Activated T-helper 2 cell treated with anti-CD3 and anti-CD28 coated beads, Interferon-gamma antibody, Interleukin-2, Interleukin-4, amounts not matched to agents 10 μg/mL and 5 μg/mL and 100 μg/mL, durations not matched to agents 14 hours and 24 hours and 36 hours (primary cell): ENCODE measurements around the gene ZG16B. TPM values are rescaled to one million over a fixed set of nuclear protein-coding genes. Genes with fewer than 3 reads are reported as not detected.

Source experiments
- DNase-seq: peaks from one replicate; pipeline ENCODE4 v3.0.0; 2021; ENCODE audit warnings: low spot score
- H3K27ac Mint-ChIP-seq: one replicate; pipeline ENCODE4 v1.8.0; 2021; ENCODE audit warnings: mixed read lengths
- H3K27me3 Mint-ChIP-seq: one replicate; pipeline ENCODE4 v1.8.0; 2021; ENCODE audit warnings: low read depth, mixed read lengths
- H3K36me3 Mint-ChIP-seq: one replicate; pipeline ENCODE4 v1.8.0; 2021; ENCODE audit warnings: low read depth, mixed read lengths
- H3K4me1 Mint-ChIP-seq: one replicate; pipeline ENCODE4 v1.8.0; 2021; ENCODE audit warnings: low read depth, mixed read lengths
- H3K4me3 Mint-ChIP-seq: one replicate; pipeline ENCODE4 v1.8.0; 2021; ENCODE audit warnings: low read depth, mild to moderate bottlenecking, moderate library complexity, mixed read lengths
- H3K9me3 Mint-ChIP-seq: one replicate; pipeline ENCODE4 v1.8.0; 2021; ENCODE audit warnings: mixed read lengths
- intact Hi-C: fragments of 100-400 bp; cut with micrococcal nuclease; formaldehyde crosslinking; loops from one replicate; pipeline ENCODE4 v1.15.1; 2023
- total RNA-seq: library from RNA; stranded (reverse); gene quantifications from 2 replicates; pipeline ENCODE4 v1.2.3, GENCODE V29; 2022

Gene ZG16B
- total RNA-seq, 1 donor from 2014 or later = 7.7 TPM

GRCh38 chr16:2835638-2836493 lies 5.8 kb downstream of the ZG16B start:
- Mint-ChIP-seq H3K27ac (no peak overlapping the region), H3K4me1 (peaks cover 8% of the 10 kb centered on the region), H3K36me3 (no peaks in the 10 kb centered on the region), H3K27me3 (peaks cover 5% of the 10 kb centered on the region), H3K9me3 (no peaks in the 10 kb centered on the region), H3K4me3 (no peak overlapping the region)
- DNase-seq = no peak
- intact Hi-C loops = no loop called here

DNA sequence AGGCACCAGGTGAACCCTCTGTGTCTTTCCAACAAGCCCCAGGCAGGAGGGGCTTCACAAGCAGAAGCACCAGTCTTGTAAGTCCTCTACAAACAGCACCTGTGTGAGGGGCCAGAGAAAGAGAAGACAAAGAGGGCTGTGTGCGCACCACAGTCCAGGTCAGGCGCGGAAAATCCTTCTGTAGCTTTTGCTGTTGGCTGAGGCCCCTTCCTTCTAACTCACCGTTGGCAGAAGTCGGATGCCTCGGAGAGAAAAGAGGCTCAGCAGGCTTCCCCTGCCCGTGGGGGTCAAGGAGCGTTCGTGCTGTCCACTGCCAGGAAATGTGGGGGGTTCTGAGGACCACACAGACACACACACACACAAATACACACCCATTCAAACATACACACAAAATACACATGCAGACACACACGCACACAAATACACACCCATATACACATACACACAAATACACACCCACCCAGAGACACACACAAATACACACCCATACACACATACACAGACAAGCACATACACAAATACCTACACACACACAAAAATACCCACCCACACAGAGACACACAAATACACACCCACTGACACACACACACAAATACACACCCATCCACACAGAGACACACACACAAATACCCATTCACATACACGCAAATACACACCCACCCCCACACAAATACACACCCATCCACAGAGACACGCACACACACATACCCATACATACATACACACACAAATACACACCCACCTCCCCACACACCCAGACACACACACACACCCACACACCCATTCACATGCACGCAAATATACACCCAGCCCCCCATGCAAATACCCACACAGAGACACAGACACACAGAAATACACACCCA lies 6.8 kb downstream of the ZG16B start:
- no peak overlapping the region for H3K27ac Mint-ChIP-seq
- H3K36me3 Mint-ChIP-seq = no peaks in the 10 kb centered on the region
- DNase-seq = no peak
- no peak overlapping the region for H3K4me3 Mint-ChIP-seq
- H3K4me1 Mint-ChIP-seq = peaks cover 10% of the 10 kb centered on the region
- intact Hi-C loops = no loop called here
- no peaks in the 10 kb centered on the region for H3K9me3 Mint-ChIP-seq
- H3K27me3 Mint-ChIP-seq = peaks cover 5% of the 10 kb centered on the region

GRCh38 chr16:2838928-2839327 lies 8.8 kb downstream of the ZG16B start:
- no peaks in the 10 kb centered on the region for H3K36me3 Mint-ChIP-seq
- H3K4me1 Mint-ChIP-seq = peaks cover 20% of the 10 kb centered on the region
- intact Hi-C loops = loop anchor here (1.0 kb wide), 1 partner anchor 29 kb away; no protein-coding TSS in a partner anchor
- H3K4me3 Mint-ChIP-seq = no peak overlapping the region
- peaks cover 3% of the 10 kb centered on the region for H3K9me3 Mint-ChIP-seq
- DNase-seq = peak; percentile 48
- no peak overlapping the region for H3K27ac Mint-ChIP-seq
- peaks cover 3% of the 10 kb centered on the region for H3K27me3 Mint-ChIP-seq

DNA sequence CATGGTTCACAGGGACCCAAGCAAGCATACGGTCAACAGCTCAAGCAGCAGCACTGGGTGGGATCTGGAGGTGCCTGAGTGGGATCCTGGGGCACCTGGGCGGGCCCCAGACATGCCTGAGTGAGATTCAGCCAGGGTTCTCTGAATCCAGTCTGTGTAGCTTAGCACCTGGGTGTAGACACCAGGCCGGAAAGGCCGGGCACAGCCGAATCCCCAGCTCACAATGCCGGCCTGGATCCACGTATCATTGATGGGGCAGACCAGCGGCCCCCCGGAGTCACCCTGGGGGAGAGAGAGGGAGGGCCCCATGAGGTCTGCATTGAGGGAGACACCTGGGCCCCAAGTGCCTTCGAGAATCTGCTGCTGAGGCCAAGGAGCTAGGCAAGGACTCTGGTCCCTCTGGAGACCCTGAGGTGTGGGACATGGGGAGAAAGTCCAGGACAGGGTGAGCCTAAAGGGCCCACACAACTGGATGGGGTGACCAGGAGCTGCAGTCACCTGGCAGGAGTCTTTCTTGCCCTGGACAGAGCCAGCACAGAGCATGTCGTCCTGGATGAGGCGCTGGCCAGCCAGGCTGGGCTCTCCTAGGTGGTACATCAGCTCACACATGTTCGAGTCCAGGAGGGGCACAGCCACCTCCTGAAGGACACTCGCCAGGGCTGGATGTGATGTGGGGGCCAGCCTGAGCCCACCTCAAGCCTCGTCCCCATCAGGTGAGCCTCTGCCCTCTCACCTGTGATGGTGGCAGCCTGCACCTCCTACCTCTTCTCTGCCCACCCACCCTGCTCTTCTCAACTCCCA lies 9.7 kb downstream of the ZG16B start:
- peaks cover 21% of the 10 kb centered on the region for H3K4me1 Mint-ChIP-seq
- H3K27ac Mint-ChIP-seq = no peak overlapping the region
- no peaks in the 10 kb centered on the region for H3K36me3 Mint-ChIP-seq
- no peaks in the 10 kb centered on the region for H3K27me3 Mint-ChIP-seq
- no peak overlapping the region for H3K4me3 Mint-ChIP-seq
- H3K9me3 Mint-ChIP-seq = peaks cover 3% of the 10 kb centered on the region
- DNase-seq = no peak
- intact Hi-C loops = loop anchor here (1.0 kb wide), 1 partner anchor 28 kb away; no protein-coding TSS in a partner anchor

- no peak overlapping the region for H3K27ac Mint-ChIP-seq
- H3K27me3 Mint-ChIP-seq = no peaks in the 10 kb centered on the region
- H3K36me3 Mint-ChIP-seq = no peaks in the 10 kb centered on the region
- no peak overlapping the region for H3K4me3 Mint-ChIP-seq
- peaks cover 23% of the 10 kb centered on the region for H3K4me1 Mint-ChIP-seq
- no peak for DNase-seq
- intact Hi-C loops = no loop called here
- H3K9me3 Mint-ChIP-seq = peaks cover 3% of the 10 kb centered on the region
These were observed 10.8 kb downstream of the ZG16B start for GRCh38 chr16:2840914-2841313.

- intact Hi-C loops = no loop called here
- no peak overlapping the region for H3K4me3 Mint-ChIP-seq
These were observed 11.7 kb downstream of the ZG16B start for GRCh38 chr16:2841606-2842339.

DNA sequence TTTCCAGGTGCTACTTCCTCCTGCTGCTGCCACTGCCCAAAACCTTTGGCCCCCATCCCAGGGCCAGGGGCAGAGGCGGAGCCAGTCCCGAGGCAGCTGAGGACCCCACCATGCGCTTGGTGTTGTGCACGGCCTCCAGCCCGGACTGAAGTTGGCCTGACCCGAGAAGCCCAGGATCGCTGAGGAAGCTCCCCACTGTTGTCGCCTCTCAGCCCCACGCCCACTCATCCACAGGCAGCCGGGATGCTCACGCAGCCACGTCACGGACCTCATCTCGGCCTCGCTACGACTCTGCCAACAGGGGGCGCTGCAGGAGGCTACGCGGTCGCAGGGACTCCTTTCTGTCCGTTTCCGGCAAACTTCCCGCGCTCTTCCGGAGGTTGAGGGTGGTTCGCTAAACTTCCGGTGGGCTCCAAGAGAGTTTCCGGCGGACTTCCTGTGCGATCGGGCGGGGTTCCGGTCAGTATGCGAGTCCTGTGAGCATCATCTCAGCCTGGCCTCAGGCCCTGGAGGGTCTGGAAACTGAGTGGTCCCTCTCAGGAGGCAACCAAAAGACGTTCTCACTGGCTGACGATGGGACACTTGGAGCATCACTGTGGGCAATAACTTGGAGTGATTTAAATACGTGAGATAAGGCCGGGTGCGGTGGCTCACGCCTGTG lies 12.4 kb downstream of the ZG16B start:
- Mint-ChIP-seq H3K27me3 (no peaks in the 10 kb centered on the region), H3K36me3 (no peaks in the 10 kb centered on the region), H3K4me1 (peaks cover 33% of the 10 kb centered on the region), H3K9me3 (peaks cover 3% of the 10 kb centered on the region), H3K27ac (peak overlapping the region; percentile 71), H3K4me3 (peak overlapping the region; percentile 65)
- DNase-seq = peak; percentile 56
- intact Hi-C loops = no loop called here

More at GRCh38 chr16:2841606-2842339, 11.7 kb downstream of the ZG16B start:
- no peak for DNase-seq
- H3K27me3 Mint-ChIP-seq = no peaks in the 10 kb centered on the region
- H3K9me3 Mint-ChIP-seq = peaks cover 3% of the 10 kb centered on the region
- H3K27ac Mint-ChIP-seq = peak overlapping the region; percentile 71
- peaks cover 28% of the 10 kb centered on the region for H3K4me1 Mint-ChIP-seq
- H3K36me3 Mint-ChIP-seq = no peaks in the 10 kb centered on the region

- no peak overlapping the region for H3K27ac Mint-ChIP-seq
These were observed 13.4 kb downstream of the ZG16B start for GRCh38 chr16:2843526-2843925.

DNA sequence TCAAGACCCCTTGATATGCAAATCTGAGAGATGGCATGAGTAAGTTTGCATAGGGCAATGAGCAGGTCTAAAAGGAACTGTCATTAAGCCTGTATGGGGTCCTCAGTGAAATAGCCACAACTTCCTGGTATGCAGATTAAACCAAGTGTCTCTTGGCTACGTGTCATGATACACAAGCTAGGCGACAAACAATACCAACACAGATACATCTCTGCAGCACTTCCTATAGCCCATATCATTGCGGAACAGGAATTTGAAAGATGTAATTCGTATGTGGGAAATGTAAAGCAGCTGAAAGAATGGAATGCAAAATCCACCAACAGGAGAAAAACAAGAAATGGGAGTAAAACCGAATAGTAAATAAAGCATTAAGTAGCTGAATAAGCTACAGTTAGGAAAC lies 15.0 kb downstream of the ZG16B start:
- no peaks in the 10 kb centered on the region for H3K36me3 Mint-ChIP-seq
- H3K27ac Mint-ChIP-seq = no peak overlapping the region
- intact Hi-C loops = no loop called here
- peaks cover 3% of the 10 kb centered on the region for H3K9me3 Mint-ChIP-seq
- peaks cover 28% of the 10 kb centered on the region for H3K4me1 Mint-ChIP-seq
- no peak overlapping the region for H3K4me3 Mint-ChIP-seq
- no peak for DNase-seq
- H3K27me3 Mint-ChIP-seq = peaks cover 7% of the 10 kb centered on the region

More at GRCh38 chr16:2843526-2843925, 13.4 kb downstream of the ZG16B start:
- Mint-ChIP-seq H3K9me3 (peaks cover 3% of the 10 kb centered on the region), H3K4me3 (no peak overlapping the region), H3K27me3 (no peaks in the 10 kb centered on the region), H3K4me1 (peaks cover 29% of the 10 kb centered on the region), H3K36me3 (no peaks in the 10 kb centered on the region)
- intact Hi-C loops = no loop called here
- no peak for DNase-seq

GRCh38 chr16:2846511-2847310 lies 16.6 kb downstream of the ZG16B start:
- peaks cover 9% of the 10 kb centered on the region for H3K27me3 Mint-ChIP-seq
- intact Hi-C loops = no loop called here
- peaks cover 26% of the 10 kb centered on the region for H3K4me1 Mint-ChIP-seq
- H3K9me3 Mint-ChIP-seq = peaks cover 3% of the 10 kb centered on the region
- H3K4me3 Mint-ChIP-seq = no peak overlapping the region
- H3K36me3 Mint-ChIP-seq = no peaks in the 10 kb centered on the region
- no peak for DNase-seq
- H3K27ac Mint-ChIP-seq = no peak overlapping the region
